K562 (cell line): ENCODE measurements around the gene NOP14. TPM values are rescaled to one million over a fixed set of nuclear protein-coding genes. Genes with fewer than 3 reads are reported as not detected.

ENCODE experiments used
- CHD2 ChIP-seq: IDR thresholded peaks from 2 replicates; pipeline ENCODE4 v1.6.1; 2011; ENCODE audit warnings: low read depth, low read length
- FOXP1 ChIP-seq: sonication (generic); formaldehyde crosslinking; IDR thresholded peaks from 2 replicates; pipeline ENCODE4 v1.8.0; 2022; ENCODE audit warnings: mild to moderate bottlenecking, missing genetic modification reagents
- RBM14 ChIP-seq: fragments of 200-400 bp; formaldehyde crosslinking; IDR thresholded peaks from 2 replicates; pipeline ENCODE4 v1.6.1; 2018; ENCODE audit warnings: low read depth, mild to moderate bottlenecking, low read length, moderate library complexity, borderline replicate concordance; ENCODE audit not compliant: insufficient read depth
- SMC3 ChIP-seq: conservative IDR thresholded peaks from 2 replicates; pipeline ENCODE4 v1.6.1; 2011; ENCODE audit warnings: low read depth, low read length, improper control_type of control experiment; ENCODE audit not compliant: insufficient read depth
- TAL1 ChIP-seq: fragments of 450-650 bp; IDR thresholded peaks from 2 replicates; pipeline ENCODE4 v1.6.1; 2016; ENCODE audit warnings: mild to moderate bottlenecking
- YY1 ChIP-seq, 3 experiments: IDR thresholded peaks; 2 replicates each; pipeline ENCODE4 v1.6.1; 2011; ENCODE audit warnings: low read length in 2 of 3, mild to moderate bottlenecking in 2 of 3, moderate library complexity in 2 of 3, borderline replicate concordance in 1 of 3, control low read depth in 1 of 3, low read depth in 1 of 3; ENCODE audit not compliant: insufficient read depth in 3 of 3, insufficient replicate concordance in 2 of 3, control insufficient read depth in 1 of 3, insufficient read length in 1 of 3; ENCODE audit errors: extremely low read depth in 1 of 3
- ZNF253 ChIP-seq: fragments of 250-450 bp; sonication (Bioruptor Pico); conservative IDR thresholded peaks from 2 replicates; pipeline ENCODE4 v1.6.1; 2021; ENCODE audit warnings: mild to moderate bottlenecking
- ZNF695 ChIP-seq: fragments of 450-650 bp; formaldehyde crosslinking; IDR thresholded peaks from 2 replicates; pipeline ENCODE4 v1.4.0; 2020; ENCODE audit warnings: mild to moderate bottlenecking, moderate library complexity
- polyA plus RNA-seq, 8 experiments: library from polyadenylated mRNA; depleted of rRNA in 4 of 8; stranded (reverse) in 5 of 8; unstranded in 3 of 8; fragments of >200 nt; fragmentation: Nextera tagmentation in 2 of 8; fragmentation: Illumina TruSeq in 1 of 8; extraction: Ambion mirVana in 2 of 8; extraction: Trizol in 1 of 8; gene quantifications; 2 replicates each; pipeline versions ENCODE4 v1.2.1 to v1.2.3, GENCODE V29; 2011 to 2014; ENCODE audit warnings: inconsistent platforms in 1 of 8, missing spikeins in 1 of 8
- total RNA-seq, 7 experiments: library from RNA; depleted of rRNA in 6 of 7; stranded (reverse); fragments of >200 nt in 6 of 7; fragmentation: Illumina TruSeq in 2 of 7; extraction: Trizol in 2 of 7; gene quantifications; 2 replicates each; pipeline versions ENCODE4 v1.2.1 to v1.2.3, GENCODE V29; 2011 to 2021; ENCODE audit warnings: low replicate concordance in 1 of 7
- TF ChIP-seq, protein P1 (sequence below): fragments of 450-650 bp; IDR thresholded peaks from 2 replicates; pipeline ENCODE4 v1.6.1; 2016; ENCODE audit warnings: mild to moderate bottlenecking, moderate library complexity
- TF ChIP-seq, protein P2 (sequence below): fragments of 450-650 bp; conservative IDR thresholded peaks from 2 replicates; pipeline ENCODE4 v1.6.1; 2016; ENCODE audit warnings: missing genetic modification characterization, low read depth, mild to moderate bottlenecking, control low read depth, missing compliant biosample characterization
- TF ChIP-seq, protein P3 (sequence below), 3 experiments: fragments of 200-800 bp in 1 of 3; sonication (Bioruptor generic) in 1 of 3; sonication (generic) in 1 of 3; formaldehyde crosslinking in 1 of 3; IDR thresholded peaks; 2 replicates each; pipeline versions ENCODE4 v1.6.1 to v1.8.0; 2016 to 2022; ENCODE audit warnings: mild to moderate bottlenecking in 2 of 3, missing compliant biosample characterization in 2 of 3, missing genetic modification characterization in 2 of 3, missing genetic modification reagents in 1 of 3

NOP14 gene
- total and polyA plus RNA-seq, 9 of the 15 experiments (the other 6 are each of a cell fraction or from before 2014, with no cell fraction given) = 12.7 to 76.0 (median 50.9) TPM

DNA sequence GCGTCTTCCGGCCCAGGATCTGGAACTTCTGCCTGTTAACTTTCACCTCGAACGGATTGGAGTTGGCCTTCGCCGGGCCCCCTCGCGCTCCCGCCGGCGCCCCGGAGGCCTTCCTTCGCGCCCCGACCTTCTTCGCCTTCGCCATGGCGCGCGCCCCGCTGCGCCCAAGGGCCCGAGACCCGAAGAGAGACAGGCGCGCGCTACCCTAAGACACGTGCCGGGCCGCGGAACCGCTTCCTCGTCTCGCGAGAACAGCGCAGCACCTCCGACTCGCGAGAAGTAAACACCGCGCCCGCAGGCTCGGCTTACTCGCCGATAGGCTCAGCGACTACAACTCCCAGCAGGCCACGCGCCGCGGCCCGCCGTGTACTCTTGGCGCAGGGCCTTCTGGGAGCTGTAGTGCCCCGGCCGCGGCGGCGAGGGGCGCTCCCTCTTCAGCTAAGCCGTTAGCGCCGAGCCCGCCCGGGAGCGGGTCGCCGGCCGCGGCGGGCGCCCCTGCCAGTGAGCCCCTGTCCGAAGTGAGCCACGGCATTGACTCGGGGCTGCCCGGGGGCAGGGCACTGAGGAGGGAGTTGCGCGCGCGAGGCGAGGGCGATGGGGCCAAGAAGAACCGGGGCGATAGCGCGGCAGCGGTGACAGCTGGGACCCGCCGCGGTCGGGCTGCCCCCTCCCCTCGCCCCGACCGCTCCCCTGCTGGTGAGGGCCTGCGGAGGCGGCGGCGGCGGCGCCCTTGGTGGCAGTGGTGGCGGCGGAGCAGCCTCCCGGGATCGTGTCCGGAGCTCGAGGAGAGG lies at the start of gene NOP14, which contains the start of gene GRK4 (continued):
- TF ChIP-seq, protein P1, sequence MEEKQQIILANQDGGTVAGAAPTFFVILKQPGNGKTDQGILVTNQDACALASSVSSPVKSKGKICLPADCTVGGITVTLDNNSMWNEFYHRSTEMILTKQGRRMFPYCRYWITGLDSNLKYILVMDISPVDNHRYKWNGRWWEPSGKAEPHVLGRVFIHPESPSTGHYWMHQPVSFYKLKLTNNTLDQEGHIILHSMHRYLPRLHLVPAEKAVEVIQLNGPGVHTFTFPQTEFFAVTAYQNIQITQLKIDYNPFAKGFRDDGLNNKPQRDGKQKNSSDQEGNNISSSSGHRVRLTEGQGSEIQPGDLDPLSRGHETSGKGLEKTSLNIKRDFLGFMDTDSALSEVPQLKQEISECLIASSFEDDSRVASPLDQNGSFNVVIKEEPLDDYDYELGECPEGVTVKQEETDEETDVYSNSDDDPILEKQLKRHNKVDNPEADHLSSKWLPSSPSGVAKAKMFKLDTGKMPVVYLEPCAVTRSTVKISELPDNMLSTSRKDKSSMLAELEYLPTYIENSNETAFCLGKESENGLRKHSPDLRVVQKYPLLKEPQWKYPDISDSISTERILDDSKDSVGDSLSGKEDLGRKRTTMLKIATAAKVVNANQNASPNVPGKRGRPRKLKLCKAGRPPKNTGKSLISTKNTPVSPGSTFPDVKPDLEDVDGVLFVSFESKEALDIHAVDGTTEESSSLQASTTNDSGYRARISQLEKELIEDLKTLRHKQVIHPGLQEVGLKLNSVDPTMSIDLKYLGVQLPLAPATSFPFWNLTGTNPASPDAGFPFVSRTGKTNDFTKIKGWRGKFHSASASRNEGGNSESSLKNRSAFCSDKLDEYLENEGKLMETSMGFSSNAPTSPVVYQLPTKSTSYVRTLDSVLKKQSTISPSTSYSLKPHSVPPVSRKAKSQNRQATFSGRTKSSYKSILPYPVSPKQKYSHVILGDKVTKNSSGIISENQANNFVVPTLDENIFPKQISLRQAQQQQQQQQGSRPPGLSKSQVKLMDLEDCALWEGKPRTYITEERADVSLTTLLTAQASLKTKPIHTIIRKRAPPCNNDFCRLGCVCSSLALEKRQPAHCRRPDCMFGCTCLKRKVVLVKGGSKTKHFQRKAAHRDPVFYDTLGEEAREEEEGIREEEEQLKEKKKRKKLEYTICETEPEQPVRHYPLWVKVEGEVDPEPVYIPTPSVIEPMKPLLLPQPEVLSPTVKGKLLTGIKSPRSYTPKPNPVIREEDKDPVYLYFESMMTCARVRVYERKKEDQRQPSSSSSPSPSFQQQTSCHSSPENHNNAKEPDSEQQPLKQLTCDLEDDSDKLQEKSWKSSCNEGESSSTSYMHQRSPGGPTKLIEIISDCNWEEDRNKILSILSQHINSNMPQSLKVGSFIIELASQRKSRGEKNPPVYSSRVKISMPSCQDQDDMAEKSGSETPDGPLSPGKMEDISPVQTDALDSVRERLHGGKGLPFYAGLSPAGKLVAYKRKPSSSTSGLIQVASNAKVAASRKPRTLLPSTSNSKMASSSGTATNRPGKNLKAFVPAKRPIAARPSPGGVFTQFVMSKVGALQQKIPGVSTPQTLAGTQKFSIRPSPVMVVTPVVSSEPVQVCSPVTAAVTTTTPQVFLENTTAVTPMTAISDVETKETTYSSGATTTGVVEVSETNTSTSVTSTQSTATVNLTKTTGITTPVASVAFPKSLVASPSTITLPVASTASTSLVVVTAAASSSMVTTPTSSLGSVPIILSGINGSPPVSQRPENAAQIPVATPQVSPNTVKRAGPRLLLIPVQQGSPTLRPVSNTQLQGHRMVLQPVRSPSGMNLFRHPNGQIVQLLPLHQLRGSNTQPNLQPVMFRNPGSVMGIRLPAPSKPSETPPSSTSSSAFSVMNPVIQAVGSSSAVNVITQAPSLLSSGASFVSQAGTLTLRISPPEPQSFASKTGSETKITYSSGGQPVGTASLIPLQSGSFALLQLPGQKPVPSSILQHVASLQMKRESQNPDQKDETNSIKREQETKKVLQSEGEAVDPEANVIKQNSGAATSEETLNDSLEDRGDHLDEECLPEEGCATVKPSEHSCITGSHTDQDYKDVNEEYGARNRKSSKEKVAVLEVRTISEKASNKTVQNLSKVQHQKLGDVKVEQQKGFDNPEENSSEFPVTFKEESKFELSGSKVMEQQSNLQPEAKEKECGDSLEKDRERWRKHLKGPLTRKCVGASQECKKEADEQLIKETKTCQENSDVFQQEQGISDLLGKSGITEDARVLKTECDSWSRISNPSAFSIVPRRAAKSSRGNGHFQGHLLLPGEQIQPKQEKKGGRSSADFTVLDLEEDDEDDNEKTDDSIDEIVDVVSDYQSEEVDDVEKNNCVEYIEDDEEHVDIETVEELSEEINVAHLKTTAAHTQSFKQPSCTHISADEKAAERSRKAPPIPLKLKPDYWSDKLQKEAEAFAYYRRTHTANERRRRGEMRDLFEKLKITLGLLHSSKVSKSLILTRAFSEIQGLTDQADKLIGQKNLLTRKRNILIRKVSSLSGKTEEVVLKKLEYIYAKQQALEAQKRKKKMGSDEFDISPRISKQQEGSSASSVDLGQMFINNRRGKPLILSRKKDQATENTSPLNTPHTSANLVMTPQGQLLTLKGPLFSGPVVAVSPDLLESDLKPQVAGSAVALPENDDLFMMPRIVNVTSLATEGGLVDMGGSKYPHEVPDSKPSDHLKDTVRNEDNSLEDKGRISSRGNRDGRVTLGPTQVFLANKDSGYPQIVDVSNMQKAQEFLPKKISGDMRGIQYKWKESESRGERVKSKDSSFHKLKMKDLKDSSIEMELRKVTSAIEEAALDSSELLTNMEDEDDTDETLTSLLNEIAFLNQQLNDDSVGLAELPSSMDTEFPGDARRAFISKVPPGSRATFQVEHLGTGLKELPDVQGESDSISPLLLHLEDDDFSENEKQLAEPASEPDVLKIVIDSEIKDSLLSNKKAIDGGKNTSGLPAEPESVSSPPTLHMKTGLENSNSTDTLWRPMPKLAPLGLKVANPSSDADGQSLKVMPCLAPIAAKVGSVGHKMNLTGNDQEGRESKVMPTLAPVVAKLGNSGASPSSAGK = peak; percentile 99
- TF ChIP-seq SMC3 (0 out of 2 replicates have a peak, but pooled peaks have one; percentile 5), TAL1 (no peak), ZNF253 (CRISPR knock-in tag) (no peak), YY1 (IDR thresholded peaks at IDR 0.05; ENCODE audit: borderline replicate concordance in 1 of 3, control insufficient read depth in 1 of 3, extremely low read depth in 1 of 3, insufficient read depth in 3 of 3, insufficient read length in 1 of 3, insufficient replicate concordance in 2 of 3, low read depth in 1 of 3, low read length in 2 of 3) (peak in 2 of 3 experiments; percentile 47 to 70), CHD2 (peak; percentile 100), RBM14 (no peak), FOXP1 (peak; percentile 97), ZNF695 (CRISPR knock-in tag) (no peak)
- TF ChIP-seq, protein P2, sequence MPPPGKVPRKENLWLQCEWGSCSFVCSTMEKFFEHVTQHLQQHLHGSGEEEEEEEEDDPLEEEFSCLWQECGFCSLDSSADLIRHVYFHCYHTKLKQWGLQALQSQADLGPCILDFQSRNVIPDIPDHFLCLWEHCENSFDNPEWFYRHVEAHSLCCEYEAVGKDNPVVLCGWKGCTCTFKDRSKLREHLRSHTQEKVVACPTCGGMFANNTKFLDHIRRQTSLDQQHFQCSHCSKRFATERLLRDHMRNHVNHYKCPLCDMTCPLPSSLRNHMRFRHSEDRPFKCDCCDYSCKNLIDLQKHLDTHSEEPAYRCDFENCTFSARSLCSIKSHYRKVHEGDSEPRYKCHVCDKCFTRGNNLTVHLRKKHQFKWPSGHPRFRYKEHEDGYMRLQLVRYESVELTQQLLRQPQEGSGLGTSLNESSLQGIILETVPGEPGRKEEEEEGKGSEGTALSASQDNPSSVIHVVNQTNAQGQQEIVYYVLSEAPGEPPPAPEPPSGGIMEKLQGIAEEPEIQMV = no peak
- TF ChIP-seq, protein P3, sequence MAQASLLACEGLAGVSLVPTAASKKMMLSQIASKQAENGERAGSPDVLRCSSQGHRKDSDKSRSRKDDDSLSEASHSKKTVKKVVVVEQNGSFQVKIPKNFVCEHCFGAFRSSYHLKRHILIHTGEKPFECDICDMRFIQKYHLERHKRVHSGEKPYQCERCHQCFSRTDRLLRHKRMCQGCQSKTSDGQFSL (CRISPR knock-in tag; IDR thresholded peaks at IDR 0.05) = no peak
- TF ChIP-seq, protein P3 (tag; IDR thresholded peaks at IDR 0.05) = no peak
